CD14-positive monocyte (primary cell): ENCODE measurements around the gene PSMB2. TPM values are rescaled to one million over a fixed set of nuclear protein-coding genes. Genes with fewer than 3 reads are reported as not detected.
A peak's percentile ranks its signal among the peaks of the same experiment; 100 is the strongest.

ENCODE experiments used
- DNase-seq, 3 donors: peaks; one replicate each; pipeline ENCODE4 v3.0.0-alpha.2; 2011 to 2022
- H2AFZ ChIP-seq: 2 replicates; pipeline ENCODE4 v1.6.0; 2012; ENCODE audit warnings: mild to moderate bottlenecking, low read depth, low read length, inconsistent platforms; ENCODE audit not compliant: insufficient read depth, poor library complexity, severe bottlenecking
- H3K27ac ChIP-seq, 2 donors: 1 replicate in 1 of 2; 2 replicates in 1 of 2; pipeline ENCODE4 v1.5.1; 2012 to 2013; ENCODE audit warnings: low read length in 2 of 2, control low read depth in 1 of 2, inconsistent platforms in 1 of 2, low read depth in 1 of 2, mild to moderate bottlenecking in 1 of 2
- H3K27me3 ChIP-seq, 2 donors: one replicate each; pipeline versions ENCODE4 v1.6.0 to v1.6.1; 2011 to 2013; ENCODE audit warnings: low read length in 2 of 2; ENCODE audit not compliant: control insufficient read depth in 2 of 2, insufficient read depth in 2 of 2
- H3K36me3 ChIP-seq, 2 donors: replicated peaks in 1 of 2; 1 replicate in 1 of 2; 2 replicates in 1 of 2; pipeline versions ENCODE4 v1.5.1 to v1.6.1; 2012 to 2013; ENCODE audit warnings: low read length in 2 of 2, control low read depth in 1 of 2, inconsistent platforms in 1 of 2, mild to moderate bottlenecking in 1 of 2; ENCODE audit not compliant: insufficient read depth in 2 of 2, control insufficient read depth in 1 of 2
- H3K4me1 ChIP-seq, 2 donors: 1 replicate in 1 of 2; 2 replicates in 1 of 2; pipeline versions ENCODE4 v1.5.1 to v1.6.1; 2012 to 2013; ENCODE audit warnings: low read length in 2 of 2, control low read depth in 1 of 2, inconsistent platforms in 1 of 2, mild to moderate bottlenecking in 1 of 2, moderate library complexity in 1 of 2; ENCODE audit not compliant: insufficient read depth in 2 of 2, control insufficient read depth in 1 of 2
- H3K4me2 ChIP-seq: replicated peaks from 2 replicates; pipeline ENCODE3; 2012; ENCODE audit warnings: low read length, moderate library complexity, mild to moderate bottlenecking; ENCODE audit not compliant: poor library complexity, severe bottlenecking; ENCODE audit errors: extremely low read depth
- H3K4me3 ChIP-seq, 3 experiments: fragments of 200-600 bp in 1 of 3; sonication (generic) in 1 of 3; replicated peaks in 1 of 3; 1 replicate in 2 of 3; 2 replicates in 1 of 3; pipeline ENCODE4 v1.5.1; 2011 to 2013; ENCODE audit warnings: low read length in 3 of 3, mild to moderate bottlenecking in 3 of 3, control low read depth in 2 of 3, low read depth in 2 of 3, inconsistent platforms in 1 of 3, moderate library complexity in 1 of 3
- H3K79me2 ChIP-seq: 2 replicates; pipeline ENCODE4 v1.6.0; 2012; ENCODE audit warnings: mild to moderate bottlenecking, control low read depth, inconsistent platforms, low read length, moderate library complexity; ENCODE audit not compliant: insufficient read depth
- H3K9ac ChIP-seq: 2 replicates; pipeline ENCODE4 v1.6.0; 2017; ENCODE audit warnings: low read length, mild to moderate bottlenecking; ENCODE audit not compliant: insufficient read depth, poor library complexity, severe bottlenecking
- H3K9me3 ChIP-seq, 2 donors: replicated peaks in 1 of 2; 1 replicate in 1 of 2; 2 replicates in 1 of 2; pipeline versions ENCODE4 v1.5.1 to v1.6.1; 2012 to 2013; ENCODE audit warnings: low read length in 2 of 2, control low read depth in 1 of 2; ENCODE audit not compliant: control insufficient read depth in 1 of 2, insufficient read depth in 1 of 2
- H4K20me1 ChIP-seq: 2 replicates; pipeline ENCODE4 v1.6.0; 2012; ENCODE audit warnings: mild to moderate bottlenecking, low read length, control low read depth, moderate library complexity; ENCODE audit not compliant: insufficient read depth
- H3K27ac Mint-ChIP-seq, 7 donors: one replicate each; pipeline ENCODE4 v1.8.0; 2020; ENCODE audit warnings: mild to moderate bottlenecking in 7 of 7, mixed read lengths in 7 of 7, moderate library complexity in 6 of 7, inconsistent platforms in 2 of 7
- H3K27me3 Mint-ChIP-seq, 3 donors: one replicate each; pipeline ENCODE4 v1.8.0; 2021 to 2022; ENCODE audit warnings: low read depth in 3 of 3, mild to moderate bottlenecking in 3 of 3, mixed read lengths in 3 of 3, moderate library complexity in 3 of 3, inconsistent platforms in 1 of 3
- H3K36me3 Mint-ChIP-seq, 2 donors: one replicate each; pipeline ENCODE4 v1.8.0; 2020; ENCODE audit warnings: mixed read lengths in 2 of 2, inconsistent platforms in 1 of 2, mild to moderate bottlenecking in 1 of 2
- H3K4me1 Mint-ChIP-seq: one replicate; pipeline ENCODE4 v1.8.0; 2020; ENCODE audit warnings: mild to moderate bottlenecking, mixed read lengths
- H3K4me3 Mint-ChIP-seq, 2 donors: one replicate each; pipeline ENCODE4 v1.8.0; 2020; ENCODE audit warnings: mild to moderate bottlenecking in 2 of 2, mixed read lengths in 2 of 2, moderate library complexity in 1 of 2
- H3K9me3 Mint-ChIP-seq, 7 donors: one replicate each; pipeline ENCODE4 v1.8.0; 2020 to 2022; ENCODE audit warnings: mixed read lengths in 7 of 7, mild to moderate bottlenecking in 6 of 7, moderate library complexity in 6 of 7, inconsistent platforms in 2 of 7
- WGBS: methylation state at CpG from one replicate; pipeline ENCODE4 v1.1.5; 2013; ENCODE audit warnings: missing lambda C conversion rate; ENCODE audit not compliant: insufficient coverage; 5-methylcytosine and 5-hydroxymethylcytosine counted together
- intact Hi-C, 2 donors: fragments of 100-400 bp; cut with micrococcal nuclease; formaldehyde crosslinking; loops; one replicate each; pipeline versions ENCODE4 v1.15.0 to v1.15.1; 2023
- polyA plus RNA-seq, 3 donors: library from polyadenylated mRNA; depleted of rRNA in 1 of 3; unstranded in 2 of 3; stranded (reverse) in 1 of 3; fragments of 300-500 nt in 2 of 3; fragments of >200 nt in 1 of 3; fragmentation: Illumina TruSeq in 2 of 3; gene quantifications; 1 replicate in 2 of 3; 2 replicates in 1 of 3; pipeline ENCODE4 v1.2.3, GENCODE V29; 2012 to 2021
- TF ChIP-seq, protein P1 (sequence below): fragments of 200-600 bp; IDR thresholded peaks from one replicate; pipeline ENCODE4 v1.8.0; 2022; ENCODE audit warnings: antibody characterized with exemption, mild to moderate bottlenecking

PSMB2 gene
- polyA plus RNA-seq, 3 donors: 27.9 to 84.1 (median 78.6) TPM

DNA sequence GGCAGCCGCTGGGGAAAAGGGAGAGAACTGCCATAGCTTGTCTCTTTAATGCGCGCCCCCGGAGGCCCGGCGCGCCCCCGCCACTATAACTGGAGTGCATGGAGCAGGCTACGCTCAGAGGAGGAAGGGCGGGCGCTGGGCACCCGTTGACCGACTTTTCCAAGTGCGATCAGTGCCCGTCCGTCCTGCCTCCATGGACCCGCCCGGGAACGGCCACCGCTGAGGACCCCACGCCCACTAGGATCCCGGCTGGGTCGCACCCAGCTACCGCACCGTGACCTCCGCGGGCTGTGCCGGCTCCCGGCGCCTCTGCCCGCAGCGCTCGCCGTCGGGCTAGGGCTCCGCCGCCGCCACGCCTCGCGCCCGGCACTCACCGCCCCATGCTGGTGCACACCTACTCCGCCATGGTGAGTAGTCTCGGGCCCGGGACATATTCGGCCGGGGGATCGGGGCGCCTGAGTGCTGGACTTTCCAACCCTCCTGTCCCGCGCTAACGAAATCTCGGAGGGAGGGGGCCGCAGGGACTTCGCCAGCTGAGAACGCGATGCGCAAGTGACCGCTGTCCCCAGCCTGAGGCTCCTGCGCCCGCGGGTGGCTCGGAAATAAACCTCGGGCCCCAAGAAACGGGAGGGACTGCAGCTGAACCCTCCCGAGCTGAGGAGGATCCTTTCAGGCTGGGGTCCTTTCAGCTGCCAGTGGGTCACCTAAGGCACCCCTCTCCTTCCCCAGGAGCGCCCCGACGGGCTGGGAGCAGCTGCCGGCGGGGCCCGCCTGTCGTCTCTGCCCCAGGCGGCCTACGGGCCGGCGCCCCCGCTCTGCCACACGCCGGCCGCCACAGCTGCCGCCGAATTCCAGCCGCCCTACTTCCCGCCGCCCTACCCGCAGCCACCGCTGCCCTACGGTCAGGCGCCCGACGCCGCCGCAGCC, 67.9 kb downstream of the PSMB2 start, which contains the start of gene TFAP2E:
TFAP2E (plus strand) TSS at position 117 of the 927 bp plus-strand sequence; CDS start at position 381, 264 bp downstream.
- Histone ChIP-seq H2AFZ (peak within 1 kb of the TSS; percentile 72), H3K4me3 (peak within 1 kb of the TSS; percentile 28 to 73 (median 42)), H3K4me1 (peaks cover 43 to 49% of the 10 kb centered on the region in 2 donors), H3K4me2 (peak within 1 kb of the TSS; percentile 82), H3K27ac (no peak within 1 kb of the TSS), H3K9me3 (no peaks in the 10 kb centered on the region), H3K27me3 (peaks cover 6 to 29% of the 10 kb centered on the region in 2 donors), H3K9ac (peak within 1 kb of the TSS; percentile 49), H3K36me3 (no peaks in the 10 kb centered on the region), H4K20me1 (no peaks in the 10 kb centered on the region), H3K79me2 (peaks cover 4% of the 10 kb centered on the region)
- peaks cover 42% of the 10 kb centered on the region for H3K4me1 Mint-ChIP-seq
- intact Hi-C loops: loop anchor here (5.0 to 10.0 kb wide), 2 partner anchors 71 to 139 kb away; partner anchors contain the start of gene PSMB2 (in 1 of the 2)
- peaks cover 29 to 37% (median 31%) of the 10 kb centered on the region in 3 donors for H3K27me3 Mint-ChIP-seq
- peak within 1 kb of the TSS in 3 of 7 donors; percentile 9 to 71 (median 27) for H3K27ac Mint-ChIP-seq
- TF ChIP-seq, protein P1, sequence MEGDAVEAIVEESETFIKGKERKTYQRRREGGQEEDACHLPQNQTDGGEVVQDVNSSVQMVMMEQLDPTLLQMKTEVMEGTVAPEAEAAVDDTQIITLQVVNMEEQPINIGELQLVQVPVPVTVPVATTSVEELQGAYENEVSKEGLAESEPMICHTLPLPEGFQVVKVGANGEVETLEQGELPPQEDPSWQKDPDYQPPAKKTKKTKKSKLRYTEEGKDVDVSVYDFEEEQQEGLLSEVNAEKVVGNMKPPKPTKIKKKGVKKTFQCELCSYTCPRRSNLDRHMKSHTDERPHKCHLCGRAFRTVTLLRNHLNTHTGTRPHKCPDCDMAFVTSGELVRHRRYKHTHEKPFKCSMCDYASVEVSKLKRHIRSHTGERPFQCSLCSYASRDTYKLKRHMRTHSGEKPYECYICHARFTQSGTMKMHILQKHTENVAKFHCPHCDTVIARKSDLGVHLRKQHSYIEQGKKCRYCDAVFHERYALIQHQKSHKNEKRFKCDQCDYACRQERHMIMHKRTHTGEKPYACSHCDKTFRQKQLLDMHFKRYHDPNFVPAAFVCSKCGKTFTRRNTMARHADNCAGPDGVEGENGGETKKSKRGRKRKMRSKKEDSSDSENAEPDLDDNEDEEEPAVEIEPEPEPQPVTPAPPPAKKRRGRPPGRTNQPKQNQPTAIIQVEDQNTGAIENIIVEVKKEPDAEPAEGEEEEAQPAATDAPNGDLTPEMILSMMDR: no peak
- H3K4me3 Mint-ChIP-seq: peak within 1 kb of the TSS; percentile 76 to 88
- peak in 1 of 3 donors; percentile 32 for DNase-seq
- H3K9me3 Mint-ChIP-seq: peaks cover 0 to 5% (median 0%) of the 10 kb centered on the region in 7 donors
- H3K36me3 Mint-ChIP-seq: peaks cover 11 to 30% of the 10 kb centered on the region in 2 donors
- 43% methylated on average over 88 of the region's 95 CpGs for WGBS

DNA sequence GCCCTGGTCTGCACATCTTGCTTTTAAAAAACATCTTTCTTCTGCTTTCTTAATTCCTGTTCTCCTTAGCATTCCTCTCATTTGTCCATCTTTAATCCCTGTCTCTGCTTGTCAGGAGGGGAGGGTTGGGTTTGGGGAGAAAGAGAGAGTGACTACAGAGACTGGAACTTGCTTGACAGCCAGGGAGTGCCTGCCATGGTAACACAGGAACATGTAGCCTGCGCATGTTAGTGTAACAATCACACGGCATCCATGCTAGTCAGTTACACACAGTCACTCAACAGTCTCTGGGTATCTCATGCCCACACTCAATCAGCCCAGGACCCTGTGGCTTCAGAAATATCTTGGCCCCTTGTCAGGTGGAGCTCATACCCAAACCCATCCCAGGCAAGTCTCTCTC, 69.0 kb downstream of the PSMB2 start:
- Histone ChIP-seq H3K27ac (no peak overlapping the region), H4K20me1 (no peaks in the 10 kb centered on the region), H3K4me3 (no peak overlapping the region), H3K9me3 (no peaks in the 10 kb centered on the region), H3K9ac (no peak overlapping the region), H3K27me3 (peaks cover 6 to 29% of the 10 kb centered on the region in 2 donors), H3K4me2 (no peak overlapping the region), H3K79me2 (no peaks in the 10 kb centered on the region), H2AFZ (no peak overlapping the region), H3K4me1 (peaks cover 32 to 37% of the 10 kb centered on the region in 2 donors), H3K36me3 (peaks cover 0 to 2% of the 10 kb centered on the region in 2 donors)
- Mint-ChIP-seq H3K27ac (peak overlapping the region in 3 of 7 donors; percentile 9 to 71 (median 27)), H3K4me1 (peaks cover 33% of the 10 kb centered on the region), H3K27me3 (peaks cover 24 to 36% (median 29%) of the 10 kb centered on the region in 3 donors), H3K9me3 (peaks cover 0 to 5% (median 0%) of the 10 kb centered on the region in 7 donors), H3K4me3 (peak overlapping the region in 1 of 2 donors; percentile 88), H3K36me3 (peaks cover 14 to 35% of the 10 kb centered on the region in 2 donors)
- WGBS: 78% methylated on average over 2 of the region's 2 CpGs
- intact Hi-C loops: loop anchor here (5.0 to 10.0 kb wide), 2 partner anchors 73 to 140 kb away; partner anchors contain the start of gene PSMB2 (in 1 of the 2)
- TF ChIP-seq, protein P1: no peak
- no peak for DNase-seq
